Smooth muscle cell (in vitro differentiated cells): ENCODE data around the gene HAAO. TPM values are rescaled to one million over a fixed set of nuclear protein-coding genes. Genes with fewer than 3 reads are reported as not detected.

ENCODE experiments used
- DNase-seq: peaks from one replicate; lab custom pipeline; 2025; ENCODE audit not compliant: unreplicated experiment; lab: John Stamatoyannopoulos, UW
- H2AFZ ChIP-seq: fragments of 200-600 bp; sonication (generic); 2 replicates; pipeline ENCODE4 v1.6.0; 2016; ENCODE audit warnings: antibody characterized with exemption, low read depth, mild to moderate bottlenecking
- H3F3A ChIP-seq: fragments of 200-600 bp; sonication (generic); 2 replicates; pipeline ENCODE4 v1.6.0; 2017; ENCODE audit warnings: antibody characterized with exemption, low read depth
- H3K27ac ChIP-seq: fragments of 200-600 bp; sonication (generic); 2 replicates; pipeline ENCODE4 v1.5.1; 2016; ENCODE audit warnings: low read depth, mild to moderate bottlenecking
- H3K27me3 ChIP-seq: fragments of 200-600 bp; sonication (generic); 2 replicates; pipeline ENCODE4 v1.6.1; 2016; ENCODE audit warnings: low read depth, mild to moderate bottlenecking
- H3K36me3 ChIP-seq: fragments of 200-600 bp; sonication (generic); 2 replicates; pipeline ENCODE4 v1.5.1; 2016; ENCODE audit warnings: low read depth
- H3K4me1 ChIP-seq: fragments of 200-600 bp; sonication (generic); 2 replicates; pipeline ENCODE4 v1.5.1; 2016; ENCODE audit warnings: low read depth
- H3K4me2 ChIP-seq: fragments of 200-600 bp; sonication (generic); 2 replicates; pipeline ENCODE4 v1.6.0; 2016; ENCODE audit warnings: mild to moderate bottlenecking
- H3K4me3 ChIP-seq: fragments of 200-600 bp; sonication (generic); 2 replicates; pipeline ENCODE4 v1.5.1; 2016; ENCODE audit warnings: mild to moderate bottlenecking
- H3K79me2 ChIP-seq: fragments of 200-600 bp; sonication (generic); 2 replicates; pipeline ENCODE4 v1.6.0; 2016; ENCODE audit warnings: low read depth, mild to moderate bottlenecking
- H3K9ac ChIP-seq: fragments of 200-600 bp; sonication (generic); 2 replicates; pipeline ENCODE4 v1.6.0; 2016; ENCODE audit warnings: low read depth
- H3K9me3 ChIP-seq: fragments of 200-600 bp; sonication (generic); replicated peaks from 2 replicates; pipeline ENCODE4 v1.5.1; 2016; ENCODE audit warnings: low read depth
- H4K20me1 ChIP-seq: fragments of 200-600 bp; sonication (generic); 2 replicates; pipeline ENCODE4 v1.6.0; 2016; ENCODE audit warnings: low read depth
- CTCF ChIP-seq: fragments of 200-600 bp; sonication (generic); IDR thresholded peaks from 2 replicates; pipeline ENCODE4 v1.5.1; 2017; ENCODE audit warnings: borderline replicate concordance, mild to moderate bottlenecking, antibody characterized with exemption; ENCODE audit not compliant: insufficient read depth, poor library complexity, severe bottlenecking
- WGBS: methylation state at CpG from one replicate; pipeline ENCODE4 v1.1.7; 2016; ENCODE audit warnings: low lambda C conversion rate; 5-methylcytosine and 5-hydroxymethylcytosine counted together
- polyA plus RNA-seq: library from polyadenylated mRNA; unstranded; fragments of >200 nt; fragmentation: Nextera tagmentation; extraction: Ambion mirVana; gene quantifications from 2 replicates; pipeline ENCODE4 v1.2.1, GENCODE V29; 2016
- total RNA-seq: library from RNA; depleted of rRNA; stranded (reverse); fragments of >200 nt; gene quantifications from 2 replicates; pipeline ENCODE4 v1.2.3, GENCODE V29; 2014

HAAO gene
- total and polyA plus RNA-seq, 2 experiments from 2014 or later: 4.5 to 10.3 TPM

GRCh38 chr2:42826231-42826630 lies 33.8 kb upstream of the HAAO start:
- H3K4me3 ChIP-seq: no peak overlapping the region
- H3K79me2 ChIP-seq: no peaks in the 10 kb centered on the region
- H3K4me2 ChIP-seq: no peak overlapping the region
- no peak for TF ChIP-seq CTCF
- peaks cover 6% of the 10 kb centered on the region for H3K4me1 ChIP-seq
- no peaks in the 10 kb centered on the region for H3K36me3 ChIP-seq
- no peaks in the 10 kb centered on the region for H3F3A ChIP-seq
- WGBS: 86% methylated on average over 5 of the region's 5 CpGs
- no peak for DNase-seq
- no peak overlapping the region for H3K27ac ChIP-seq
- no peaks in the 10 kb centered on the region for H4K20me1 ChIP-seq
- no peak overlapping the region for H3K9ac ChIP-seq
- H3K27me3 ChIP-seq: no peaks in the 10 kb centered on the region
- H2AFZ ChIP-seq: no peak overlapping the region
- H3K9me3 ChIP-seq: no peaks in the 10 kb centered on the region

- Histone ChIP-seq H3K27ac (no peak overlapping the region), H2AFZ (no peak overlapping the region), H3K4me2 (no peak overlapping the region), H3K79me2 (no peaks in the 10 kb centered on the region), H3K9me3 (no peaks in the 10 kb centered on the region), H3K27me3 (no peaks in the 10 kb centered on the region), H3K9ac (no peak overlapping the region), H3F3A (no peaks in the 10 kb centered on the region), H3K36me3 (no peaks in the 10 kb centered on the region), H3K4me3 (no peak overlapping the region), H4K20me1 (no peaks in the 10 kb centered on the region), H3K4me1 (no peaks in the 10 kb centered on the region)
- DNase-seq: no peak
- no peak for TF ChIP-seq CTCF
- WGBS: 87% methylated on average over 2 of the region's 2 CpGs
Observed at GRCh38 chr2:42824454-42824807, 32.0 kb upstream of the HAAO start.

- Histone ChIP-seq H3K9ac (no peak overlapping the region), H3K27me3 (no peaks in the 10 kb centered on the region), H3K27ac (no peak overlapping the region), H3K36me3 (no peaks in the 10 kb centered on the region), H3F3A (no peaks in the 10 kb centered on the region), H4K20me1 (no peaks in the 10 kb centered on the region), H2AFZ (no peak overlapping the region), H3K4me1 (no peaks in the 10 kb centered on the region), H3K79me2 (no peaks in the 10 kb centered on the region), H3K4me2 (no peak overlapping the region), H3K4me3 (no peak overlapping the region), H3K9me3 (no peaks in the 10 kb centered on the region)
- no peak for TF ChIP-seq CTCF
- WGBS: 95% methylated on average over 11 of the region's 11 CpGs
- no peak for DNase-seq
Observed at GRCh38 chr2:42823744-42824453, 31.5 kb upstream of the HAAO start.

GRCh38 chr2:42819160-42819559 lies 26.8 kb upstream of the HAAO start:
- Histone ChIP-seq H3K9me3 (no peaks in the 10 kb centered on the region), H3K36me3 (no peaks in the 10 kb centered on the region), H3K27me3 (no peaks in the 10 kb centered on the region), H3K79me2 (no peaks in the 10 kb centered on the region), H3K27ac (no peak overlapping the region), H4K20me1 (no peaks in the 10 kb centered on the region), H3F3A (no peaks in the 10 kb centered on the region), H3K9ac (no peak overlapping the region), H3K4me3 (no peak overlapping the region), H3K4me1 (no peaks in the 10 kb centered on the region), H2AFZ (no peak overlapping the region), H3K4me2 (no peak overlapping the region)
- no peak for TF ChIP-seq CTCF
- no peak for DNase-seq
- WGBS: 75% methylated on average over 2 of the region's 2 CpGs
